Hindlimb muscle (tissue), 1 donor: ENCODE data around the gene BTBD9. TPM values are rescaled to one million over a fixed set of nuclear protein-coding genes. Genes with fewer than 3 reads are reported as not detected.

Experiments
- DNase-seq: peaks from one replicate; pipeline ENCODE4 v3.0.0-alpha.2; 2013
- polyA plus RNA-seq: library from polyadenylated mRNA; unstranded; fragments of 120-200 nt; gene quantifications from one replicate; pipeline ENCODE4 v1.2.1, GENCODE V29; 2013; ENCODE audit not compliant: insufficient read length

BTBD9 gene
- polyA plus RNA-seq, 1 donor, result 8.1 TPM

DNA sequence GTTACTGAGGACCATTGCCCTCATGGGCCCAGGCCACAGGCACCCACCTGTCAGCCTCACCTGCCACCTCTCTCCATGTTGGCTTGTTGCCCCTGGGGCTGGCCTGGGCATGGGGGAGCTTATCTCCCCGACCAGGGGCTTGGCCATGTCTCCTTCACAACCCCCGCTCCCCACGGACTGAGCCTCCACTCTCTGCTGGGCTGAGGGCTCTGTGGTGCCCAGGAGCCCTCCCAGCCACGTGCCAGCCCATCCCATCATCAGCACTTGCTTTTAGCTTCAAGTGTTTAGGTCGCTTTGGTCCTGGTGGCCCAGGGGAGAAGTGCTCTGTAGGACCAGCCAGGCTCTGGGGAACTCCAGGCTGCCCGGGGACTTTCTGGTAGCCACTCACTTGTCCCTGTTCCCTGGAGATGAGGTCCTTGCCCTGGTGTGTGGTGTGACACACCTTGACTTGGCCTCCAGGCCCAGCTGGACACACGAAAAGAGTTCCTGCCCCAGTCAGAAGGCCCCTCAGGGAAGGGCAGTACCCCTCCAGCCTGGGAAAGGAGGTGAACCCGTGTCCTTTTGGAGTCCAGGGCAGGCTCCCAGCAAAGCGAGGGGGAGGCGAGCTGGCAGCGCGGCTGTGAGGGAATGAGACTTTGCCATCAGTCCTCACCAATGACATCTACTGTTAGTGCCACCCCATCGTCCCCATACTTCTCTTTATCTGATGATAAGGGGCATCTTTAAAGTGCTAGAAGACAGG is 467.6 kb downstream of the BTBD9 start:
- no peak for DNase-seq

DNA sequence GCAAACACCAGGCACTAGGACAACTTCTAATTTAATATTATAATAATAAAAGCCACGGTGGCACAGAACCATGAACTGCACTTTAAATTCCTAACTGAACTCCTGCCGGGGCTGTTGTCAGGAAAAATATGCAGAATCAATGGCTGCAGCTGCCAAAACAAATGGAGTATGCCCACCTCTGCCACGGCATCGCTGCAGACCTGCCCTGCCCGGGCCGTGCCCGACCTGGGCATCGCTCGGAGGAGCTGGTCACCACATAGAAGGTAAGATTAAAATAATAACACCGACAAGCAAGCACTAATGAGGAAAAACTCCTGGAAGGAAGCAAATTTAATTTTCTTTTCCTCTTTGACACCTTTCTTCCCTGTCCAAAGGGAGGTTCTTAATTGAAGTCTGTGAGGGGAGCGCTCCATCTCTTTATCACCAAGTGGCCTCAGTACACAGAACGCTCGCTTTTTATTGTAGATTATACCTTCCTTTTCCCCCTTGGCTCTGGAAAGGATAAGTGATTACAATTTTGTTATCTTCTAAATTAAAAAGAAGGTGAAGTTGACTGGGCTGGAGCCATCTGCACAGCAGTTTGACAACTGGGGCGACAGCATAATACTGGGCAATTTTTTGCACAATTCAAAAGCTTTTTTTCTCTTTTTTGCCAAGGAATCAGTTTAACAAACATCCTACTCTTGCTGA is 468.9 kb downstream of the BTBD9 start:
- DNase-seq, result no peak

GRCh38 chr6:38169977-38170526 is 469.7 kb downstream of the BTBD9 start:
- no peak for DNase-seq

DNA sequence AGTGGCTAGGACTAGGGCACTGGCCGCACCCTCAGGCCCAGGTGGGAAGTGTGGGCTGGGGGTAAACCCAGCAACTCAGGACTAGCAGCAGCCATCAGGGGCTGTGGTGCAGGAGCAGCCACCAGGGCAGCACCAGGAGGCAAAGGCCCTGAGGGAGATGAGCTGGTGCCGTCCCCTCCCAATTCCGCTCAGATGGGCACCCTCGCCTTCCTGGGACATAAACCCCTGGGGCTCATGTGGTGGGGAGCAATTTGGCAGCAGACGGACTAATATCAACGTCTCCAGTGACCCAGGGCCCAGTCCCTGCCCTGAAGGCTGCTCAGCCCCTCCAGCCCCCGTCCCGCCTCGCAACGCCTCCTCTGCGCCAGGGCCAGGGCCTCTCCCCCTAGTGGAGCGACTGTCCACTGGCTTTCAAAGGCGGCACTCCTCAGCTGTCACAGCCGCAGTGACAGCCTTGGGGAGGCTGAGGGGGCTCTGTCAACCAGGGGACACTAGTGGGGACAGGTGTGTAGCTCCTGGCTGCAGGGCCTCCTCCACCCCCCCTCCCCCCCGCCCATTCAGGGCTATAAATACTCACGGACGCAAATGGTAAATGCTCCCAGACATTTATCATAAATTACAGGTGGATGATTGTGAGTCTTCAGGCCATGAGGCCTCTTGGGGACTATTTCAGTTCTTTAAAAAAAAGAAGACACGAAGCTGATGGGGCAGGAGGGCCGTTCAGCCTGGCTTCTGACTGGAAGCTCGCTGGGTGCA is 470.3 kb downstream of the BTBD9 start:
- DNase-seq, result no peak

- no peak for DNase-seq
These were observed 471.0 kb downstream of the BTBD9 start for GRCh38 chr6:38168699-38169098.

GRCh38 chr6:38168126-38168525 is 471.6 kb downstream of the BTBD9 start:
- no peak for DNase-seq

DNA sequence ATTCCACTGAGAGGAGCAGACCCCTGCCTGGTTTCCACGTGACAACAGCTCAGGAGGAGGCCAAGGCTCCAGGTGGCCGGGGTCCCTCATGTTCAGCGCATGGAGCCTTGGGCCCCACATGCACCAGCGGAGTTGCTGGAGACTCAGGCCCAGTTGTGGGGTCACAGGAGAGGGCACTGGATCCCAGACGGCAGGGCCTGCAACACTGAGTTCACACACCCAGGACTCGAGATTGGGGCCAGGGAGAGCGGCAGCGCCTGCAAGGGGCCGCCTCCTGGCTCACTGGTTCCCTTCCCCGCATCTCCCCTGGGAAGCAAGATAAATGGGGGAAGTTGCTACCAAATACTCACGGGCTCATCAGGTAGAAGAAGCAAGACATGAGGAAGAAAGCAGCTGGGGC is 472.1 kb downstream of the BTBD9 start:
- DNase-seq, result no peak

- DNase-seq, result no peak
These were observed 473.1 kb downstream of the BTBD9 start for GRCh38 chr6:38166411-38167240.

DNA sequence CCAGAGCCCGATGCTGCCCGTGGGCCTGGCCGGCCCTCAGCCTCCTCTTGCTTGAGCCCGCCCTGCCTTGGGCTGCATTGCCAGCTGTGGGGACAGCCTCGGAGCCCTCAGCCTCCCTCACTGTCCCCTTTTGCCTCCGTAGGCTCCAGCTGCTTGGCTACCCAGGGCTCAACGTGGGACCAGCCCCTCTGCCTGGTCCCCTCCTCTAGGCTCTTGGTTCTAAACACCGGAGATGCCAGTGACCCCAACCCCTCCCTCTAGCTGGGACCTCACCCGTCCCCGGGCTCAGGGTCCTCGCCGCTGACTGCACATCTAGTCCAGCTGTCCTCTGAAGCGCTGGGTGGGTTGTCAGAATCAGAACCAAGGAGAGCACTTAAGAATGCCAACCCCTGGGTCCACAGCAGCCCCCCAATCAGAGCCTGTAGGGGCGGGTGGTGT is 475.0 kb downstream of the BTBD9 start:
- DNase-seq, result no peak

DNA sequence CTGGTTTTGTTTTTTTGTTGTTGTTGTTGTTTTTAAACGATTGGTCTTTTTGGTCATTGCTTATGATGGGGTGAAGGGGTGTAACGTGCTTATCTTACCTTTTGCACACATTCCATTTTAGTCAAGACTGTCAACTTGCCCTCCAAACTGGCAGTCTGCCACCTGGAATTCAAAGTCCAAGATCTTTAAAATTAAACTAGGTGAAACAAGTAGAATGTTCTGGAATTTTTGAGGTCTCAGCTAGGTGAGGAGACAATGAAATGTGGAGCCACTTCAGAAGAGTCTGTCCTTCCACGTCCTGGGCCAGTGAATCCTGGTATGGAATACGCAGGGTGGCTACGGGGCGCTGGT is 475.6 kb downstream of the BTBD9 start:
- DNase-seq, result no peak

GRCh38 chr6:38163186-38164130 is 476.3 kb downstream of the BTBD9 start:
- no peak for DNase-seq

GRCh38 chr6:38162493-38163185 is 477.1 kb downstream of the BTBD9 start:
- no peak for DNase-seq

DNA sequence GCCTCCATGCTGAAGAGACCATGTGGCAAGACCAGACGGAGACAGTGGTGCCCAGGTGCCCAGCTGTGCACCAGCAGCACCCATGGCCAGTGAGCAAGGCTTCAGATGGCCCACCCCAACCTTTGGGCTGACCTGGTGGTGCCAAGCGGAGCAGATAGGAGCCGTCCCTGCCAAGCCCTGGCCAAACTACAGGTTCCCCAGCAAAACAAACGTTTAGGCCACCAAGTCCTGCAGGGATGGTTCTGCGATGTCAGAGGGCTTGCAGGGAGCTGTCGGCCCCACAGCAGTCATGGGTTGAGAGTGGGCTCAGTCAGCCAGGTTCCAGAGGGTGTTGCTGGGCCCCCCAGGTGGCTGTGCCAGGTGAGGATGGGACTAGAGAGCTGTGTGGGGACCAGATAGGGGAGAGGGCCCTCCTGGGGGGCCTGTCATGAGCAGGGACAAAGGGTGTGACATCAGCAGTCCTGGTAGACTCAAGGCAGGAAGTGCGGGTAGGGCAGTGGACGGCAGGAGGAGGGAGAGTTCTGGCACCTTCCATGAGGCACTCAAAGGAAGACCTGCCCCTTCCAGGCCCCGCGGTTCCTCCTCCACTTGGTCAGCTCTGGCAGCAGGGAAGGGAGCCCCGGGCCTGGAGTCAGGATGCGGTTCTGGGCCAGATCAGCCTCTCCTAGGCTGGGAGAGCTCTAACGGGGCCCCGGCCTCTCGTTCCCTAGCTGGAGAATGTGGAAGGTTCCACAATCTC is 477.8 kb downstream of the BTBD9 start:
- no peak for DNase-seq

GRCh38 chr6:38161331-38161730 is 478.4 kb downstream of the BTBD9 start:
- DNase-seq, result no peak

GRCh38 chr6:38160831-38161230 is 478.9 kb downstream of the BTBD9 start:
- no peak for DNase-seq

- DNase-seq, result no peak
These were observed 480.1 kb downstream of the BTBD9 start for GRCh38 chr6:38159596-38159995.

DNA sequence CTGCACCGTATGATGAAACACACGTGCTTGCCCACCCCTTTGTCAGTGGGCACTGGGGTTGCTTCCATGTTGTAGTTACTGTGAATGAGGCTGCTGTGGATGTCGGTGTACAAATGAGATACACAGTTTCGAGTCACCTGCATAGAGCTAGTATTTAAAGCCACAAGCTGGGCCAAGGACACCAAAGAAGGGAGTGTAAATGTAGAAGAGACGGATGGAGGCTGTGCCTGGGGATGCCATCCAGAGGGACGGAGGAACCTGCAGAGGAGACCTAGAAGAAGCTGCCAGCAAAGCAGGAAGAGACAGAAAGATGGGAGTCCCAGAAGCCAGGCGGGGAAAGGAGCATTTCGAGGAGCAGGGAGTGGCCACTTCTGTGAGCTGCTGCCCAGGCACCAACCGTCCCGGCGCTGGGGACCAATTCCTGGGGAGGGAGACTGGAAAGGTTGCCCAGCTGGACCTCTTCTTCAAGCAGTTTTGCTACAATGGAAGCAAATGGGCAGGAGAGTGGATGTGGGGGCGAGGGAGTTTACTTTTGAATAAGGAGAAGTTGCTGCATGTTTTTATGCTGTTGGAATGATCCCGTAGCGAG is 480.9 kb downstream of the BTBD9 start:
- DNase-seq, result no peak

DNA sequence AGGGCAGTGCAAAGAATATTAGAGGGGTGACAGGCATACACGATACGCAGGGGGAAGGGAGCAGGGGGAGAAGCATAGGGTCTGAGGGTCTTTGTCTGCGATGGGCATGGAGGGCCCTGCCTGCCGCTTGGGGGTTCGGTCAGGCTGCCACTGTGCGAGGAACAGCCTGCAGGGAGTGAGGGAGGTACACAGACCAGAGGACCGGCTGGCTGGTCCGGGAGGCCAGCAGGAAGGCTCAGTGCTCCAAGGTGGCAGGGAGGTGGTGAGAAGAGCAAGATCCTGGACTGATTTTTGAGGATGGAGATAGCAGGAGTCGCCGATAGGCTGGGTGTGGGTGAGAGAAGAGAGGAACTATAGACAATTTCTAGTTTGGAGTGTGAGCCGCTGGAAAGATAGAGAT is 481.8 kb downstream of the BTBD9 start:
- DNase-seq, result no peak

GRCh38 chr6:38156818-38157565 is 482.7 kb downstream of the BTBD9 start:
- no peak for DNase-seq
